Stimulated activated CD4-positive, alpha-beta T cell treated with anti-CD3 and anti-CD28 coated beads, TNF-alpha, amount 100 ng/mL, for 4 hours (primary cell): ENCODE results near the gene FLACC1.
"Not testable (repeated sequence)": the region's sequence is repeated elsewhere in the genome, so short reads cannot be mapped to it uniquely, and the experiment has no call there.

Source experiments
- DNase-seq, 3 experiments: peaks; one replicate each; pipeline ENCODE4 v3.0.0-alpha.2; 2020; ENCODE audit warnings: low read depth in 3 of 3

The FLACC1 gene

GRCh38 chr2:201255408-201256033, 101.6 kb downstream of the FLACC1 start:
- no peak for DNase-seq

- no peak for DNase-seq
Measured at GRCh38 chr2:201254081-201254730, 102.9 kb downstream of the FLACC1 start.

- DNase-seq = no peak
Measured at GRCh38 chr2:201250741-201251140, 106.4 kb downstream of the FLACC1 start.

- DNase-seq = no peak
Measured at GRCh38 chr2:201249889-201250288, 107.3 kb downstream of the FLACC1 start.

- no peak for DNase-seq
Measured at GRCh38 chr2:201248288-201248844, 108.8 kb downstream of the FLACC1 start.

GRCh38 chr2:201246280-201246679, 110.9 kb downstream of the FLACC1 start:
- no peak for DNase-seq

- DNase-seq = no peak
Measured at GRCh38 chr2:201244829-201245228, 112.3 kb downstream of the FLACC1 start.

GRCh38 chr2:201242571-201243277, 114.4 kb downstream of the FLACC1 start:
- no peak for DNase-seq

- DNase-seq = not testable (repeated sequence)
Measured at GRCh38 chr2:201239167-201239935, 117.8 kb downstream of the FLACC1 start.
